Ascending aorta (tissue), 2 donors: ENCODE results near the gene SFT2D3. TPM values are rescaled to one million over a fixed set of nuclear protein-coding genes. Genes with fewer than 3 reads are reported as not detected.

Experiments
- DNase-seq, 2 donors: peaks; one replicate each; pipeline ENCODE4 v3.0.0-alpha.2; 2019; ENCODE audit warnings: low spot score in 2 of 2
- H3K27ac ChIP-seq, 2 donors: fragments of 200-600 bp; sonication (generic); one replicate each; pipeline ENCODE4 v1.5.1; 2016 to 2017; ENCODE audit warnings: mild to moderate bottlenecking in 1 of 2
- H3K27me3 ChIP-seq: fragments of 200-600 bp; sonication (generic); one replicate; pipeline ENCODE4 v1.5.1; 2017
- H3K36me3 ChIP-seq, 2 donors: fragments of 200-600 bp; sonication (generic); one replicate each; pipeline ENCODE4 v1.5.1; 2016
- H3K4me1 ChIP-seq, 2 donors: fragments of 200-600 bp; sonication (generic); one replicate each; pipeline ENCODE4 v1.5.1; 2016 to 2017; ENCODE audit warnings: mild to moderate bottlenecking in 1 of 2
- H3K4me3 ChIP-seq, 2 donors: fragments of 200-600 bp; sonication (generic); one replicate each; pipeline ENCODE4 v1.5.1; 2016 to 2017; ENCODE audit warnings: mild to moderate bottlenecking in 1 of 2
- H3K9me3 ChIP-seq, 2 donors: fragments of 200-600 bp; sonication (generic); one replicate each; pipeline ENCODE4 v1.5.1; 2016
- CTCF ChIP-seq, 3 experiments: fragments of 200-600 bp in 2 of 3; fragments of 450-650 bp in 1 of 3; sonication (generic) in 2 of 3; IDR thresholded peaks; one replicate each; pipeline ENCODE4 v1.5.1; 2016 to 2019; ENCODE audit warnings: antibody characterized with exemption in 3 of 3, mild to moderate bottlenecking in 1 of 3, moderate library complexity in 1 of 3
- intact Hi-C: fragments of 100-400 bp; cut with DNase I; formaldehyde crosslinking; loops from one replicate; pipeline ENCODE4 v1.15.1; 2023
- total RNA-seq: library from RNA; depleted of rRNA; stranded (reverse); fragments of >200 nt; gene quantifications from one replicate; pipeline ENCODE4 v1.1.0, GENCODE V29; 2016

SFT2D3 gene
- total RNA-seq, 1 donor from 2014 or later = 8.3 TPM

GRCh38 chr2:127690696-127691095 is 10.6 kb upstream of the SFT2D3 start:
- peaks cover 0 to 4% of the 10 kb centered on the region in 2 donors for H3K9me3 ChIP-seq
- DNase-seq = no peak
- intact Hi-C loops = loop anchor here (10.0 kb wide), 1 partner anchor 276 kb away; the partner anchor contains the start of gene PROC

GRCh38 chr2:127694986-127695385 is 6.3 kb upstream of the SFT2D3 start:
- H3K4me3 ChIP-seq = peak overlapping the region in 1 of 2 donors; percentile 63
- H3K27ac ChIP-seq = peak overlapping the region; percentile 67 to 93
- peak in 1 of 2 donors; percentile 82 for DNase-seq
- peaks cover 0 to 4% of the 10 kb centered on the region in 2 donors for H3K9me3 ChIP-seq
- no peak for TF ChIP-seq CTCF (IDR thresholded peaks at IDR 0.05)
- no peaks in the 10 kb centered on the region for H3K27me3 ChIP-seq
- peaks cover 0 to 3% of the 10 kb centered on the region in 2 donors for H3K4me1 ChIP-seq
- no peaks in the 10 kb centered on the region for H3K36me3 ChIP-seq
- intact Hi-C loops = loop anchor here (1.0 to 10.0 kb wide), 3 partner anchors 20 to 280 kb away; partner anchors contain the start of genes LIMS2 and PROC

More at GRCh38 chr2:127690696-127691095, 10.6 kb upstream of the SFT2D3 start:
- no peak overlapping the region for H3K4me3 ChIP-seq
- no peak overlapping the region for H3K27ac ChIP-seq
- no peaks in the 10 kb centered on the region for H3K4me1 ChIP-seq
- no peaks in the 10 kb centered on the region for H3K27me3 ChIP-seq
- TF ChIP-seq CTCF (IDR thresholded peaks at IDR 0.05) = no peak
- H3K36me3 ChIP-seq = no peaks in the 10 kb centered on the region

GRCh38 chr2:127695491-127696472 is 5.5 kb upstream of the SFT2D3 start:
- Histone ChIP-seq H3K27me3 (no peaks in the 10 kb centered on the region), H3K4me1 (peaks cover 0 to 6% of the 10 kb centered on the region in 2 donors), H3K27ac (peak overlapping the region; percentile 67 to 93), H3K4me3 (peak overlapping the region; percentile 23 to 63), H3K36me3 (no peaks in the 10 kb centered on the region), H3K9me3 (peaks cover 0 to 2% of the 10 kb centered on the region in 2 donors)
- DNase-seq = peak in 1 of 2 donors; percentile 85
- intact Hi-C loops = loop anchor here (1.0 to 10.0 kb wide), 3 partner anchors 20 to 281 kb away; partner anchors contain the start of genes LIMS2 and PROC
- TF ChIP-seq CTCF (IDR thresholded peaks at IDR 0.05) = peak; percentile 49 to 83 (median 66)

- H3K4me3 ChIP-seq = no peak overlapping the region
- H3K4me1 ChIP-seq = peaks cover 0 to 7% of the 10 kb centered on the region in 2 donors
- H3K27me3 ChIP-seq = no peaks in the 10 kb centered on the region
- no peaks in the 10 kb centered on the region for H3K36me3 ChIP-seq
- intact Hi-C loops = loop anchor here (10.0 kb wide), 1 partner anchor 283 kb away; the partner anchor contains the start of gene PROC
- no peak for TF ChIP-seq CTCF (IDR thresholded peaks at IDR 0.05)
- no peaks in the 10 kb centered on the region for H3K9me3 ChIP-seq
- DNase-seq = peak in 1 of 2 donors; percentile 57
- no peak overlapping the region for H3K27ac ChIP-seq
Measured at GRCh38 chr2:127697482-127698180, 3.7 kb upstream of the SFT2D3 start.
